Measurements from ENCODE around the gene HACE1.
A peak's percentile ranks its signal among the peaks of the same experiment; 100 is the strongest.
"Not testable (repeated sequence)": the region's sequence is repeated elsewhere in the genome, so short reads cannot be mapped to it uniquely, and the experiment has no call there.

The HACE1 gene

DNA sequence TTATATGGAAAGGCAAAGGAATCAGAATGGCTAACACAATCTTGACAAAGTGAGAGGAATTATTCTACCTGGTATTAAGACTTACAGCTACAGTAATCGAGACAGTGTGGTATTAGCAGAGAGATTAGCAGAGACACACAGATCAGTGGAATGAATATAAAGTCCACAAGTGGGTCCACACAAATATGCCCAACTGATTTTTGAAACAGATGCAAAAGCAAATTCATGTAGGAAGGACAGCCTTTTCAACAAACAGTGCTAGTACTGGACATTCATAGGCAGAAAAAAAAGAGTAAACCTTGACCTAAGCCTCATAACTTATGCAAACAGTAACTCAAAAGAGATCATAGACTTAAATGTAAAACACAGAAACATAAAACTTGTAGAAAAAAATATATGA lies 22.6 kb downstream of the HACE1 start:
- Histone ChIP-seq H3K79me2 (ENCODE audit: insufficient read depth, low read length) (peaks cover 33% of the 10 kb centered on the region), H3K27me3 (ENCODE audit: insufficient read depth, low read length, poor library complexity) (no peaks in the 10 kb centered on the region), H3K9me3 (ENCODE audit: insufficient read depth, low read length, severe bottlenecking) (no peaks in the 10 kb centered on the region), H3K9ac (ENCODE audit: low read depth, low read length) (no peak overlapping the region), H3K4me2 (ENCODE audit: insufficient read depth, low read length) (no peak overlapping the region), H2AFZ (ENCODE audit: low read depth, low read length) (no peak overlapping the region), H3K4me1 (ENCODE audit: insufficient read depth, low read length) (no peaks in the 10 kb centered on the region), H3K36me3 (ENCODE audit: insufficient read depth, low read length) (peaks cover 66% of the 10 kb centered on the region), H4K20me1 (ENCODE audit: insufficient read depth, low read length) (no peaks in the 10 kb centered on the region), H3K4me3 (ENCODE audit: low read depth in 1 of 2, low read length in 2 of 2) (no peak overlapping the region), H3K27ac (ENCODE audit: low read length) (no peak overlapping the region; the same call in 1 of the 2 replicates)
- DNase-seq (no peak), ATAC-seq (ENCODE audit: insufficient read depth, low read depth) (no peak)
- TF ChIP-seq, protein P1, sequence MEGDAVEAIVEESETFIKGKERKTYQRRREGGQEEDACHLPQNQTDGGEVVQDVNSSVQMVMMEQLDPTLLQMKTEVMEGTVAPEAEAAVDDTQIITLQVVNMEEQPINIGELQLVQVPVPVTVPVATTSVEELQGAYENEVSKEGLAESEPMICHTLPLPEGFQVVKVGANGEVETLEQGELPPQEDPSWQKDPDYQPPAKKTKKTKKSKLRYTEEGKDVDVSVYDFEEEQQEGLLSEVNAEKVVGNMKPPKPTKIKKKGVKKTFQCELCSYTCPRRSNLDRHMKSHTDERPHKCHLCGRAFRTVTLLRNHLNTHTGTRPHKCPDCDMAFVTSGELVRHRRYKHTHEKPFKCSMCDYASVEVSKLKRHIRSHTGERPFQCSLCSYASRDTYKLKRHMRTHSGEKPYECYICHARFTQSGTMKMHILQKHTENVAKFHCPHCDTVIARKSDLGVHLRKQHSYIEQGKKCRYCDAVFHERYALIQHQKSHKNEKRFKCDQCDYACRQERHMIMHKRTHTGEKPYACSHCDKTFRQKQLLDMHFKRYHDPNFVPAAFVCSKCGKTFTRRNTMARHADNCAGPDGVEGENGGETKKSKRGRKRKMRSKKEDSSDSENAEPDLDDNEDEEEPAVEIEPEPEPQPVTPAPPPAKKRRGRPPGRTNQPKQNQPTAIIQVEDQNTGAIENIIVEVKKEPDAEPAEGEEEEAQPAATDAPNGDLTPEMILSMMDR (IDR thresholded peaks at IDR 0.05; ENCODE audit: borderline replicate concordance, extremely low read depth, low read length, poor library complexity, severe bottlenecking): no peak
- TF ChIP-seq EZH2 (IDR thresholded peaks at IDR 0.05; ENCODE audit: borderline replicate concordance, low read depth, low read length, severe bottlenecking): no peak

DNA sequence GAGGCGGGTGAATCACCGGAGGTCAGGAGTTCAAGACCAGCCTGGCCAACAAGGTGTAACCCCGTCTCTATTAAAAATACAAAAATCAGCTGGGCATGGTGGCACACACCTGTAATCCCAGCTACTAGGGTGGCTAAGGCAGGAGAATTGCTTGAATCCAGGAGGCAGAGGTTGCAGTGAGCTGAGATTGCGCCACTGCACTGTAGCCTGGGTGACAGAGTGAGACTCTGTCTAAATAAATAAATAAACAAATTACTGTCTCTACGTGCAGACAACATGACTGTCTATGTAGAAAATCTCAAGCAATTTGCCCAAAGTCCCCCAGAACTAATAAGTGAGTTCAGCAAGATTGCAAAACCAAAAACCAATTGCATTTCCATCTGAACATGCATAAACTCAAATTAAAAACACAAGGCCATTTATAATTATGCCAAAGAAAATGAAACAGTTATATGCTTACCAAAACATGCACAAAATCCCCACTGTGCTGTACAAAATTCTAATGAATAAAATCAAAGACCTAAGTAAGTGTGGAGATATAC lies 23.2 kb downstream of the HACE1 start:
- not testable (repeated sequence) for H3K4me1 ChIP-seq (ENCODE audit: insufficient read depth, low read length); H3K4me3 ChIP-seq (ENCODE audit: low read depth in 1 of 2, low read length in 2 of 2); H3K27me3 ChIP-seq (ENCODE audit: insufficient read depth, low read length, poor library complexity); H4K20me1 ChIP-seq (ENCODE audit: insufficient read depth, low read length); H3K9ac ChIP-seq (ENCODE audit: low read depth, low read length); H3K4me2 ChIP-seq (ENCODE audit: insufficient read depth, low read length); ATAC-seq (ENCODE audit: insufficient read depth, low read depth); H3K27ac ChIP-seq (ENCODE audit: low read length); H3K9me3 ChIP-seq (ENCODE audit: insufficient read depth, low read length, severe bottlenecking); DNase-seq; H2AFZ ChIP-seq (ENCODE audit: low read depth, low read length)
- Histone ChIP-seq H3K79me2 (ENCODE audit: insufficient read depth, low read length) (peaks cover 33% of the 10 kb centered on the region), H3K36me3 (ENCODE audit: insufficient read depth, low read length) (peaks cover 63% of the 10 kb centered on the region)

DNA sequence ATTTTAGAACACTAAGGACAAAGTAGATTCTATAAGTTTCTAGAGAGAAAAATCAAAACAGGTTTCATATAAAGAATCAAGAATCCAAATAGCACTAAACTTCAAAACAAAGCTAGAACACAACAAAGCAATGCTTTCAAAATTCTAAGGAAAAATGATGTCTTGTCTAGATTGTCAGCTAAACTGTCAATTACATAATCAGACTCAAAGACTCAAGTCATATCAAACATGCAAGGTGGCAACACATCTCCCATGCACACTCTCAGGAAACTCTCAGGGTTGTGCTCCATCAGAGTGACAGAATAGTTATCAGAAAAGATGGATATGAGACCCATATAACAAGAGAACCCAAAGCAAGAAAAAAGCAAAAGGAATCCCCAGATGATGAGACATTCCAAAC lies 23.9 kb downstream of the HACE1 start:
- Histone ChIP-seq H2AFZ (ENCODE audit: low read depth, low read length) (no peak overlapping the region), H3K79me2 (ENCODE audit: insufficient read depth, low read length) (peaks cover 33% of the 10 kb centered on the region), H3K4me1 (ENCODE audit: insufficient read depth, low read length) (peaks cover 2% of the 10 kb centered on the region; the same call in 1 of the 2 replicates), H3K36me3 (ENCODE audit: insufficient read depth, low read length) (peaks cover 65% of the 10 kb centered on the region), H4K20me1 (ENCODE audit: insufficient read depth, low read length) (no peaks in the 10 kb centered on the region), H3K27ac (ENCODE audit: low read length) (no peak overlapping the region), H3K9me3 (ENCODE audit: insufficient read depth, low read length, severe bottlenecking) (no peaks in the 10 kb centered on the region), H3K9ac (ENCODE audit: low read depth, low read length) (no peak overlapping the region), H3K4me2 (ENCODE audit: insufficient read depth, low read length) (no peak overlapping the region), H3K4me3 (ENCODE audit: low read depth in 1 of 2, low read length in 2 of 2) (no peak overlapping the region), H3K27me3 (ENCODE audit: insufficient read depth, low read length, poor library complexity) (no peaks in the 10 kb centered on the region)
- TF ChIP-seq, protein P1 (IDR thresholded peaks at IDR 0.05; ENCODE audit: borderline replicate concordance, extremely low read depth, low read length, poor library complexity, severe bottlenecking): no peak
- TF ChIP-seq EZH2 (IDR thresholded peaks at IDR 0.05; ENCODE audit: borderline replicate concordance, low read depth, low read length, severe bottlenecking): no peak
- DNase-seq: no peak
- no peak for ATAC-seq (ENCODE audit: insufficient read depth, low read depth)

DNA sequence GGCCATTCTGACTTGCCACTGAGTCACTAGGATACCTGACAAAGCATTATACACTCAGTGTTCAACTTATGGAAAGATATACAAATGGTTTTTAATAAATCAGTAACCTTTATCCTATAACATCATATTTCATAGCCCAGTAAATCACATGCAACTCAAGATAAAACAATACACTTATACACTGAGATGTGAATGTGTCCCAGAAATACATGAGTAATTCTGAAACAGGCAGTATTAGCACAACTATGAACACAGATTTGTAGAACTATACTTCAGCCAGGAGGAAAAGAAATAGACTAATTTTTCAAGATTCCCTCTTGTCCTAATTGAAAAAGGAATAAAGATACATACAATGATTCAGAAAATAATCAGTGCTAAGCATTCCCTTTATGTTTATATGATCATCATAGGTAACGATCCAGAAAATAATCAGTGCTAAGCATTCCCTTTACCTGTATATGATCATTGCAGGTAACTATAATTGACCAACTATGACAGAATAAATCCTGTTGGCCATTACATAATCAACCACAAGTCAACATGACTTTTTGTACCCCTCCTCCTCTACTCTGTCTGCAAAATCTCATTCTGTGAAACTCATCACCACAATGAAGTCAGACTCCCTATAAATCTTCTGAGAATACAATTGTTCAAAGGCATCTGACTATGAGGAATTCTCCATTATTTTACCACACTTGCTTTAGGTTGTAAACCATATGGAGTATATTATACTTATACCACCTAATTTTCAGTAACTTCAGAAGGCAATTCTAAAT lies 30.3 kb downstream of the HACE1 start:
- Histone ChIP-seq H3K4me1 (ENCODE audit: insufficient read depth, low read length) (peaks cover 32% of the 10 kb centered on the region), H2AFZ (ENCODE audit: low read depth, low read length) (no peak overlapping the region), H4K20me1 (ENCODE audit: insufficient read depth, low read length) (no peaks in the 10 kb centered on the region), H3K27me3 (ENCODE audit: insufficient read depth, low read length, poor library complexity) (no peaks in the 10 kb centered on the region), H3K4me2 (ENCODE audit: insufficient read depth, low read length) (peak overlapping the region; percentile 21; the same call in 1 of the 2 replicates), H3K9ac (ENCODE audit: low read depth, low read length) (peak overlapping the region; percentile 25; the same call in 1 of the 2 replicates), H3K27ac (ENCODE audit: low read length) (peak overlapping the region; percentile 79), H3K9me3 (ENCODE audit: insufficient read depth, low read length, severe bottlenecking) (no peaks in the 10 kb centered on the region), H3K79me2 (ENCODE audit: insufficient read depth, low read length) (peaks cover 35% of the 10 kb centered on the region), H3K4me3 (ENCODE audit: low read depth in 1 of 2, low read length in 2 of 2) (no peak overlapping the region), H3K36me3 (ENCODE audit: insufficient read depth, low read length) (peaks cover 60% of the 10 kb centered on the region)
- no peak for DNase-seq
- ATAC-seq (ENCODE audit: insufficient read depth, low read depth): peak; percentile 31; the same call in 1 of the 3 replicates
- TF ChIP-seq, protein P1 (IDR thresholded peaks at IDR 0.05; ENCODE audit: borderline replicate concordance, extremely low read depth, low read length, poor library complexity, severe bottlenecking): no peak
- TF ChIP-seq EZH2 (IDR thresholded peaks at IDR 0.05; ENCODE audit: borderline replicate concordance, low read depth, low read length, severe bottlenecking): no peak
